Mesendoderm (in vitro differentiated cells): ENCODE results near the gene SULT1C2.
A peak's percentile ranks its signal among the peaks of the same experiment; 100 is the strongest.

Experiments
- DNase-seq: peaks from one replicate; pipeline ENCODE4 v3.0.0; 2013
- H2AK5ac ChIP-seq: 2 replicates; pipeline ENCODE4 v1.6.1; 2013; ENCODE audit warnings: low read length, inconsistent platforms
- H2BK120ac ChIP-seq: 2 replicates; pipeline ENCODE4 v1.6.1; 2013; ENCODE audit warnings: low read depth, mild to moderate bottlenecking, low read length, moderate library complexity, mixed read lengths
- H2BK15ac ChIP-seq: replicated peaks from 2 replicates; pipeline ENCODE4 v1.6.1; 2013; ENCODE audit warnings: low read depth, mild to moderate bottlenecking, moderate library complexity
- H2BK5ac ChIP-seq: 2 replicates; pipeline ENCODE4 v1.6.1; 2013; ENCODE audit warnings: low read length, inconsistent platforms
- H3K18ac ChIP-seq: 2 replicates; pipeline ENCODE4 v1.6.1; 2013; ENCODE audit warnings: mild to moderate bottlenecking, low read length, mixed read lengths
- H3K23ac ChIP-seq: one replicate; pipeline ENCODE4 v1.6.1; 2013; ENCODE audit warnings: low read length
- H3K27ac ChIP-seq: 2 replicates; pipeline ENCODE4 v1.5.1; 2013; ENCODE audit warnings: low read depth, mild to moderate bottlenecking, inconsistent platforms, low read length, moderate library complexity
- H3K27me3 ChIP-seq: 2 replicates; pipeline ENCODE4 v1.6.1; 2013; ENCODE audit warnings: low read length, control low read depth, mild to moderate bottlenecking, inconsistent platforms; ENCODE audit not compliant: insufficient read depth, poor library complexity
- H3K36me3 ChIP-seq: 2 replicates; pipeline ENCODE4 v1.6.1; 2013; ENCODE audit warnings: low read length, inconsistent platforms; ENCODE audit not compliant: control insufficient read depth, insufficient read depth
- H3K4ac ChIP-seq: one replicate; pipeline ENCODE4 v1.6.1; 2013; ENCODE audit warnings: low read depth, mild to moderate bottlenecking, low read length, moderate library complexity
- H3K4me1 ChIP-seq: 2 replicates; pipeline ENCODE4 v1.6.1; 2013; ENCODE audit warnings: low read depth, low read length, inconsistent platforms; ENCODE audit not compliant: control insufficient read depth
- H3K4me2 ChIP-seq: 2 replicates; pipeline ENCODE4 v1.6.1; 2013; ENCODE audit warnings: low read length
- H3K4me3 ChIP-seq: 2 replicates; pipeline ENCODE4 v1.5.1; 2013; ENCODE audit warnings: mild to moderate bottlenecking, low read length
- H3K56ac ChIP-seq: one replicate; pipeline ENCODE4 v1.6.1; 2013; ENCODE audit warnings: low read length
- H3K79me1 ChIP-seq: 2 replicates; pipeline ENCODE4 v1.6.1; 2013; ENCODE audit warnings: low read length, inconsistent platforms
- H3K79me2 ChIP-seq: 2 replicates; pipeline ENCODE4 v1.6.1; 2013; ENCODE audit warnings: mild to moderate bottlenecking, low read length; ENCODE audit not compliant: control insufficient read depth, insufficient read depth
- H3K9ac ChIP-seq: 2 replicates; pipeline ENCODE4 v1.6.1; 2013; ENCODE audit warnings: low read length, inconsistent platforms
- H4K5ac ChIP-seq: one replicate; pipeline ENCODE4 v1.6.1; 2013; ENCODE audit warnings: low read length
- H4K8ac ChIP-seq: one replicate; pipeline ENCODE4 v1.6.1; 2013; ENCODE audit warnings: low read depth, mild to moderate bottlenecking, control low read depth, low read length, moderate library complexity
- WGBS: extraction: QIAGEN DNeasy Blood & Tissue Kit; methylation state at CpG from one replicate; pipeline ENCODE4 v1.1.7; 2013; ENCODE audit warnings: low lambda C conversion rate, missing lambda C conversion rate; ENCODE audit not compliant: insufficient coverage; ENCODE audit errors: extremely low coverage; 5-methylcytosine and 5-hydroxymethylcytosine counted together

Gene SULT1C2

GRCh38 chr2:108267101-108267500 lies 21.6 kb upstream of the SULT1C2 start:
- Histone ChIP-seq H3K27ac (no peak overlapping the region), H4K5ac (no peak overlapping the region), H3K4me1 (no peaks in the 10 kb centered on the region), H2BK5ac (no peak overlapping the region), H3K4ac (no peak overlapping the region), H2BK120ac (no peak overlapping the region), H4K8ac (no peak overlapping the region), H3K18ac (no peak overlapping the region), H3K4me2 (no peak overlapping the region), H3K9ac (no peak overlapping the region), H2BK15ac (no peak overlapping the region), H3K56ac (no peak overlapping the region), H3K79me2 (no peaks in the 10 kb centered on the region), H3K4me3 (no peak overlapping the region), H3K23ac (no peak overlapping the region), H2AK5ac (no peak overlapping the region), H3K36me3 (no peaks in the 10 kb centered on the region), H3K79me1 (no peaks in the 10 kb centered on the region), H3K27me3 (no peaks in the 10 kb centered on the region)
- no CpG with 5 or more reads among the region's 5 CpGs for whole genome bisulfite sequencing
- no peak for DNase-seq

- no peak overlapping the region for H3K18ac ChIP-seq
- no peak overlapping the region for H2BK120ac ChIP-seq
- no peaks in the 10 kb centered on the region for H3K79me1 ChIP-seq
- H3K27me3 ChIP-seq, result no peaks in the 10 kb centered on the region
- no peak overlapping the region for H2AK5ac ChIP-seq
- no peak overlapping the region for H2BK5ac ChIP-seq
- no peak overlapping the region for H3K56ac ChIP-seq
- no peak overlapping the region for H3K27ac ChIP-seq
- no peak overlapping the region for H4K5ac ChIP-seq
- H3K9ac ChIP-seq, result no peak overlapping the region
- no peak overlapping the region for H3K4me2 ChIP-seq
- no peak for DNase-seq
- H4K8ac ChIP-seq, result no peak overlapping the region
- H3K23ac ChIP-seq, result no peak overlapping the region
- H3K79me2 ChIP-seq, result no peaks in the 10 kb centered on the region
- no peak overlapping the region for H3K4me3 ChIP-seq
- no peak overlapping the region for H3K4ac ChIP-seq
- WGBS, result no CpG with 5 or more reads among the region's 4 CpGs
- H3K4me1 ChIP-seq, result no peaks in the 10 kb centered on the region
- no peak overlapping the region for H2BK15ac ChIP-seq
- H3K36me3 ChIP-seq, result no peaks in the 10 kb centered on the region
Observed at GRCh38 chr2:108268001-108268400, 20.7 kb upstream of the SULT1C2 start.

- H3K4me3 ChIP-seq, result no peak overlapping the region
Observed at GRCh38 chr2:108270346-108270745, 18.3 kb upstream of the SULT1C2 start.

GRCh38 chr2:108270768-108271506 lies 17.8 kb upstream of the SULT1C2 start:
- H3K4ac ChIP-seq, result no peak overlapping the region
- peak; percentile 11 for DNase-seq

More at GRCh38 chr2:108270346-108270745, 18.3 kb upstream of the SULT1C2 start:
- no peak overlapping the region for H3K27ac ChIP-seq
- no peaks in the 10 kb centered on the region for H3K79me1 ChIP-seq
- H4K8ac ChIP-seq, result no peak overlapping the region
- H3K27me3 ChIP-seq, result no peaks in the 10 kb centered on the region
- H3K4ac ChIP-seq, result no peak overlapping the region
- no peak overlapping the region for H3K56ac ChIP-seq
- no peak overlapping the region for H2BK120ac ChIP-seq
- no peak overlapping the region for H4K5ac ChIP-seq
- H3K36me3 ChIP-seq, result no peaks in the 10 kb centered on the region
- H3K9ac ChIP-seq, result no peak overlapping the region
- no peak overlapping the region for H2AK5ac ChIP-seq
- H2BK15ac ChIP-seq, result no peak overlapping the region
- H3K18ac ChIP-seq, result no peak overlapping the region
- H3K4me2 ChIP-seq, result no peak overlapping the region
- no peak for DNase-seq
- no CpG with 5 or more reads among the region's 3 CpGs for WGBS
- no peak overlapping the region for H2BK5ac ChIP-seq
- H3K4me1 ChIP-seq, result no peaks in the 10 kb centered on the region
- H3K23ac ChIP-seq, result no peak overlapping the region
- no peaks in the 10 kb centered on the region for H3K79me2 ChIP-seq

DNA sequence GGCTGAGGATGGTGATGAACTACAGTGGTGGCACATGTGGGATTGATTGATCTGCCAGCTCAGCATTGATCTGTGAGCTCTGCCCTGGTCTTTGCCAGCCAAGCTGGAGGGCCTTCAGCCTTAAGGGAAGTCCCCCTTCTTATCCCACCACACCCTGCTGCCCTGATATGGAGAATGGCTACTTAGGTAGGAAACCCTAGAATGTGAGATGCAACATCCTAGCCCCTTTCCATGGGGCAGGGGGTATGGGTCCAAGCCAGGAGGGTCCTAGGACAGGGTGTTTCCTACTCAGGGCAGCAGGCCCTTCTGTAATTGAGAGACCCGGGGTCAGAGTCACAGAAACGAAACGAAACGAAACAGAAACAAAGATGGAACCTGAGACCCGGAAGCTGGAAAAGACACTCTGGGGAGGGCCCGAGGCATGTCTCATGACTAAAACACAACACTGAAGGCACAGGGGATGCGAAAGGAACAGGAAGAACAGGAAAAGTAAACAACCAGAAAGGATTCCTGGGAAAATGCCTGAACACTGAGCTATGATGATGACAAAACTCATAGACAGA lies 16.9 kb upstream of the SULT1C2 start:
- no peaks in the 10 kb centered on the region for H3K27me3 ChIP-seq
- H3K79me2 ChIP-seq, result no peaks in the 10 kb centered on the region
- WGBS, result no CpG with 5 or more reads among the region's 7 CpGs
- no peak overlapping the region for H2AK5ac ChIP-seq
- no peak overlapping the region for H3K9ac ChIP-seq
- no peak overlapping the region for H3K27ac ChIP-seq
- H3K36me3 ChIP-seq, result no peaks in the 10 kb centered on the region
- no peak overlapping the region for H3K23ac ChIP-seq
- H4K5ac ChIP-seq, result no peak overlapping the region
- H3K18ac ChIP-seq, result no peak overlapping the region
- H2BK5ac ChIP-seq, result no peak overlapping the region
- no peaks in the 10 kb centered on the region for H3K79me1 ChIP-seq
- DNase-seq, result no peak
- no peak overlapping the region for H2BK120ac ChIP-seq
- no peak overlapping the region for H4K8ac ChIP-seq
- no peak overlapping the region for H3K4me3 ChIP-seq
- H3K56ac ChIP-seq, result no peak overlapping the region
- H3K4me1 ChIP-seq, result no peaks in the 10 kb centered on the region
- H2BK15ac ChIP-seq, result no peak overlapping the region
- no peak overlapping the region for H3K4me2 ChIP-seq
- no peak overlapping the region for H3K4ac ChIP-seq

More at GRCh38 chr2:108270768-108271506, 17.8 kb upstream of the SULT1C2 start:
- no peak overlapping the region for H3K27ac ChIP-seq
- H3K23ac ChIP-seq, result no peak overlapping the region
- no peaks in the 10 kb centered on the region for H3K4me1 ChIP-seq
- no peaks in the 10 kb centered on the region for H3K27me3 ChIP-seq
- H3K36me3 ChIP-seq, result no peaks in the 10 kb centered on the region
- no peak overlapping the region for H2BK15ac ChIP-seq
- H3K9ac ChIP-seq, result no peak overlapping the region
- H2BK120ac ChIP-seq, result no peak overlapping the region
- no CpG with 5 or more reads among the region's 5 CpGs for WGBS
- H4K8ac ChIP-seq, result no peak overlapping the region
- no peak overlapping the region for H2BK5ac ChIP-seq
- H2AK5ac ChIP-seq, result no peak overlapping the region
- no peaks in the 10 kb centered on the region for H3K79me1 ChIP-seq
- H3K4me2 ChIP-seq, result no peak overlapping the region
- no peak overlapping the region for H4K5ac ChIP-seq
- no peak overlapping the region for H3K4me3 ChIP-seq
- H3K56ac ChIP-seq, result no peak overlapping the region
- H3K79me2 ChIP-seq, result no peaks in the 10 kb centered on the region
- no peak overlapping the region for H3K18ac ChIP-seq
